ENCODE data around the gene DMRTC2. TPM values are rescaled to one million over a fixed set of nuclear protein-coding genes. Genes with fewer than 3 reads are reported as not detected.

The DMRTC2 gene
- total and polyA plus RNA-seq, 2 donors (not counting 1 experiment from before 2014, with no cell fraction given) = not detected

DNA sequence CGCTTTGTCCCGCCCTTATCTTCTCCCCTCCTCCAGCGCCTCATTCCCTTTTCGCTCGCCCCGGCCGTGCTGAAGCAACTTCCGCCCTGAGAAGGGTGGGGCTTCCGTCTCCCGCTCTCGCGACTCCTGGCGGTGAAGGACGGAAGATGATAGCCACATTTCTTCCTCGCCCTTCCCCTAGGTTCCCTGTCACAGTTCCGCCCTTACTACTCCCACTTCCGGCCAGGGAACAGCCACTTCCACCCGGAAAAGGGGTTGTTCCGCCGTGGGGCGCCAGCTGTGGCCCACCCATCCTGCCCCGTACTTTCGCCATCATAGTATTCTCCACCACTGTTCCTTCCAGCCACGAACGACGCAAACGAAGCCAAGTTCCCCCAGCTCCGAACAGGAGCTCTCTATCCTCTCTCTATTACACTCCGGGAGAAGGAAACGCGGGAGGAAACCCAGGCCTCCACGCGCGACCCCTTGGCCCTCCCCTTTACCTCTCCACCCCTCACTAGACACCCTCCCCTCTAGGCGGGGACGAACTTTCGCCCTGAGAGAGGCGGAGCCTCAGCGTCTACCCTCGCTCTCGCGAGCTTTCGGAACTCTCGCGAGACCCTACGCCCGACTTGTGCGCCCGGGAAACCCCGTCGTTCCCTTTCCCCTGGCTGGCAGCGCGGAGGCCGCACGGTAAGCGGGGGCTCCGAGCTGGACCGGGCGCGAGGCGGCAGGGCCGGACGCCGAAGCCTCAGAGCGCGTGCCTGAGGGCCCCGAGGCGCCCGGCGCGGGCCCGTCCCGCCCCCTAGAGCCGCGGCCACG lies 15.0 kb downstream of the DMRTC2 start, which contains the start of gene RPS19:
Gene RPS19, plus strand, starts transcription at position 638 of the 801 bp plus-strand sequence. CDS start 520 bp downstream, outside the sequence.
- POLR2A ChIA-PET = interaction anchor here (0.6 to 2.8 kb wide), 16 partner anchors 10 to 1175 kb away, joined by 4 to 57 read pairs (median 12); partner anchors contain the start of genes ARHGEF1, CD79A, HNRNPUL1 and RABAC1
- intact Hi-C loops (cut with micrococcal nuclease) = loop anchor here (1.0 kb wide), 8 partner anchors 11 to 465 kb away; partner anchors contain the start of genes MEGF8 and RABAC1
- peak; percentile 84 for ATAC-seq (ENCODE audit: low read depth)

More for the DNA sequence above, 15.0 kb downstream of the DMRTC2 start, which contains the start of gene RPS19:
- Mint-ChIP-seq H3K4me1 (peaks cover 45% of the 10 kb centered on the region), H3K27ac (peak within 1 kb of the TSS; percentile 97), H3K27me3 (no peaks in the 10 kb centered on the region), H3K4me3 (peak within 1 kb of the TSS; percentile 92), H3K9me3 (ENCODE audit: insufficient read depth) (no peaks in the 10 kb centered on the region)
- H3K79me2 ChIP-seq (ENCODE audit: control insufficient read depth, insufficient read depth, low read length) = peaks cover 48% of the 10 kb centered on the region
- peak within 1 kb of the TSS; percentile 92 to 94 for H3K27ac ChIP-seq (ENCODE audit: low read length in 2 of 2)
- peak within 1 kb of the TSS; percentile 81 for H2AFZ ChIP-seq (ENCODE audit: insufficient read depth, low read depth, low read length, poor library complexity, severe bottlenecking)
- peaks cover 44% of the 10 kb centered on the region for H4K20me1 ChIP-seq (ENCODE audit: control insufficient read depth, insufficient read depth, low read length, poor library complexity, severe bottlenecking)
- peak; percentile 99 for DNase-seq
- peaks cover 40 to 48% of the 10 kb centered on the region in 2 donors for H3K4me1 ChIP-seq (ENCODE audit: control insufficient read depth in 2 of 2, insufficient read depth in 2 of 2, low read length in 2 of 2)
- H3K9ac ChIP-seq (ENCODE audit: low read length) = peak within 1 kb of the TSS; percentile 93
- peak within 1 kb of the TSS; percentile 94 for H3K4me2 ChIP-seq (replicated peaks; ENCODE audit: low read depth, low read length, poor library complexity, severe bottlenecking)
- CTCF ChIA-PET = interaction anchor here (0.5 to 5.9 kb wide), 25 partner anchors 9 to 590 kb away, joined by 3 to 83 read pairs (median 7); partner anchors contain the start of genes ARHGEF1, CD79A and RABAC1
- no peaks in the 10 kb centered on the region for H3K9me3 ChIP-seq (ENCODE audit: control extremely low read depth in 1 of 3, control insufficient read depth in 2 of 3, insufficient read depth in 1 of 3, low read length in 2 of 3)
- H3K4me3 ChIP-seq (ENCODE audit: control extremely low read depth in 1 of 5, extremely low read depth in 1 of 5, insufficient read depth in 1 of 5, low read depth in 2 of 5, low read length in 4 of 5) = peak within 1 kb of the TSS; percentile 75 to 96 (median 75)
- H3K27me3 ChIP-seq (replicated peaks in 1 of 4; ENCODE audit: control extremely low read depth in 1 of 4, control insufficient read depth in 3 of 4, insufficient read depth in 4 of 4, low read length in 3 of 4) = no peaks in the 10 kb centered on the region
- WGBS (ENCODE audit: insufficient coverage) = under 1% methylated on average over 75 of the region's 76 CpGs
- TF ChIP-seq EZH2 (IDR thresholded peaks at IDR 0.05; ENCODE audit: borderline replicate concordance, insufficient read depth, low read depth, low read length, poor library complexity, severe bottlenecking) (no peak), CTCF (IDR thresholded peaks at IDR 0.05) (peak; percentile 86)
- peaks cover 2 to 41% of the 10 kb centered on the region in 2 experiments for H3K36me3 ChIP-seq (replicated peaks in 1 of 2; ENCODE audit: control extremely low read depth in 1 of 2, control insufficient read depth in 1 of 2, extremely low read depth in 1 of 2, insufficient read depth in 2 of 2, low read length in 1 of 2)
